ENCODE data around the gene PANX1.

GRCh38 chr11:94184846-94185245, 56.2 kb downstream of the PANX1 start:
- no peak for TF ChIP-seq CTCF (conservative IDR thresholded peaks at IDR 0.05; ENCODE audit: low read depth, low read length)
- TF ChIP-seq EZH2 (IDR thresholded peaks at IDR 0.05; ENCODE audit: low read length, unreplicated experiment), result no peak
- no peak for TF ChIP-seq EZH2phosphoT487 (IDR thresholded peaks at IDR 0.05; ENCODE audit: borderline replicate concordance, low read length)
